NCI-H2196 (cell line): Measurements from ENCODE around the gene DENND4A.
A peak's percentile ranks its signal among the peaks of the same experiment; 100 is the strongest.

Experiments used
- DNase-seq: peaks from one replicate; lab custom pipeline; 2025; ENCODE audit not compliant: unreplicated experiment; lab: John Stamatoyannopoulos, UW

Gene DENND4A

DNA sequence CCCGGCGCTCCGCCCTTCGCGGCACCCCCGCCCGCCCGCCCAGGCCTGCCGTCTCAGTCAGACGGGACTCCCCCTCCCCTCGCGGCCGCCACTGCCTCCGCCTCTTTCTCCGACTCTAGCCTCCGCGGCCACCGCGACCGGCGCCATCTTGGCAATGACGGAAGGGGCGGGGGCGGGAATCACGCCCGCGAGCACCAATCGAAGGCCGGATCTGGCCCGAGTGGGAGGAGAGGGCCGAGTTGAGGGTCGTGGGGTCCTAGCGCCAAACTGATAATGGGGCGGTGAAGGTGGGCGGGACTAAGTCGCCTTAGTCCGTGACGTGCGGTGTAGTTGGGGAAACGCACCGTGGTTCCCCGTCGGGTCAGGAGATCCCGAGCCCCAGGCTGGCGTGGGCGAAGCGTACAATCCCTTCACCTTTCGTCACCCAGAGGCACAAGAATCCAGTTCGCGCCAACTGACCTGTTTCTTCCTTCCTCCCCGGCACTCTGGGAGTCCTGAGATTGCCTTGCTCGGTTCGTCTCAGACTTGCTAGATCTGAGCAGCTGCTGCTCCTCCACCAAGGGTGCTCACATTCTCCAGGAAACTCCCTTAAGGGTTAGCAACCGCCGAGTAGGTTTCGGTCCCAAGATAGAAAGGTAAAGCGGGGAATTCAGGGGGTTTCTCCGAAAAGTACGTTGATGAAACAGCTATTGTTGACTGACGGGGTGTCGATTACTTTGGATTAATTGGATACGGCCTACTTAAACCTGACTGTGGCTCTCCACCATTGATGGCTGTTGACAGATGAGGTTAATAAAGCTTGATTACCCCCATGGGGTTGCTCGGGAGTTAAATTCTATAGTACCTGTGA lies at the start of gene DENND4A:
DENND4A (minus strand) TSS at position 156 of the 850 bp plus-strand sequence. CDS start 35,843 bp downstream, outside the sequence.
- peak; percentile 93 for DNase-seq

GRCh38 chr15:65841121-65841930 lies 49.2 kb upstream of the DENND4A start:
- no peak for DNase-seq

- no peak for DNase-seq
Observed at GRCh38 chr15:65839985-65840384, 47.9 kb upstream of the DENND4A start.

DNA sequence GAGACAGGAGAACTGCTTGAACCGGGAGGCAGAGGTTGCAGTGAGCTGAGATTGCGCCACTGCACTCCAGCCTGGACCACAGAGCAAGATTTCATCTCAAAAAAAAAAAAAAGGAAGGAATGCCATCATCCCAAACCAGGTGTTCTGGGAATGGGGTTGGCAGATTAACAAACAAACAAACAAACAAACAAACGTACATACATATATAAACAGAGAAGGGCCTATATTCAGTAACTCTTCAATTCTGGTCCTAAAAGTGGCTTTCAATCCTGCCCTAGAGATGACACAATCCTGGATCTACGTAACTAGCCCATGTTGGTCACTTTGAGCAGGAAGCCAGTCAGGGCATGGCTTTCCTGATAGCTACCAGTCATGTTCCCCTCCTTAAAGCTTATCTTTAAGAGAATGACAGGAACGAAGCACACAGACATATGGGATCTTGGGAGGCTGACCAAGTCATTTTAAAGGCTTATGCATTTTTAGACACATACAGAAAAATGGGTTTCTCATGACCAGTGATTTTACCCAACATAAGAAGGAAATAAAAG lies 47.3 kb upstream of the DENND4A start:
- no peak for DNase-seq

GRCh38 chr15:65837301-65838294 lies 45.5 kb upstream of the DENND4A start:
- no peak for DNase-seq

GRCh38 chr15:65836665-65837064 lies 44.6 kb upstream of the DENND4A start:
- DNase-seq: no peak

- no peak for DNase-seq
Observed at GRCh38 chr15:65835447-65835846, 43.4 kb upstream of the DENND4A start.

DNA sequence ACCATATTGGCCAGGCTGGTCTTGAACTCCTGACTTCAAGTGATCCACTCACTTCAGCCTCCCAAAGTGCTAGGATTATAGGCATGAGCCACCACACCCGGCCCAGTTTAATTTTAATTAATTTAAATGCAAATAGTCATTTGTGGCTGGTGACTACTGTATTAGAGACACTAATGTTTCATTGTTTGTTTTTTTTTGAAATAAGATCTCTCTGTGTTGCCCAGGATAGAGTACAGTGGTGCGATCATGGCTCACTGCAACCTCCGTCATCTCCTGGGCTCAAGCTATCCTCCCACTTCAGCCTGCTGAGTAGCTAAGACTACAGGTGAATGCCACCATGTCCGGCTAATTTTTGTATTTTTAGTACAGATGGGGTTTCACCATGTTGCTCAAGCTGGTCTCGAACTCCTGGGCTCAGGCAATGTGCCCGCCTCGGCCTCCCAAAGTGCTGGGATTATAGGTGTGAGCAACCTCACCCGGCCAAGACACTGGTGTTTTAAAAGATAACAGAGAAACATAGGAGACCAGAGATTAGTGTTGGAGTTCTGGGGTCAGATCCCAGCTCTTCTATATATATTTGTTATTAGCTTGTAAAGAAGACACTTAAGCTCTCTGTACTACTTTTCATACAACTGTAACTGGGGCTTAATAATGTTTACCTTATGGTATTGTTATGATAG lies 42.6 kb upstream of the DENND4A start:
- no peak for DNase-seq

DNA sequence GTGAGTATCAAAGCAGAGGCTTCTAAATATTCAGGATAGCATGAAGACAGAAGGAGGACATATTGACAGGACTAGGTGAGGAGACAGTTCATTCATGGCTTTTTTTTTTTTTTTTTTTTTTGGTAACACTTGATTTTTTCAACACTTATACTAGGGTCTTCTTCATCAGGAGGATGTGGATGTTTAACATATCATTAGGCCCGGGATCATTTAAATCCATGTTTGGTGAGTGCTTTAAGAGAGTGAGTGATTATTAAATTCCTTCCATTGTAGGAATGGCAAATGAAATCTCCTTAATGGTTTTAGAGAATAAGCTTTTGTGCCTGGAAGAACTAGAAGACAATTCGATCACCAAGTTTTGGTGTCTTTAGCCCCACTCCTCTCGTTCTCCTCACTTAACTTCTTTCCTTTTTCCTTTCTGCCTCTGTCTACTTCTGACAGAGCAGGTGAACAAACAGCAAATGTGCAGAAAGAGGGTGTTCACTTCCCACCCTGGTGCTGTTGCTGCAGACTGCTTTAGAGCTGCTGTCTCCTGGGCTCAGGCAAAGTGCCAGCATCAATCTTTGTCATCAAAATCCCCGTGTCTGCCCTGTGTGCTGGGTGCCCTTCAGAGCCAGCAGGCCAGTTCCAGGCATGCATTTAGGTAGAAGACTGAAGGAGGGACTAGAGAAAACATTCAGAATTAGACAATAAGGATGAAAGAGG lies 41.6 kb upstream of the DENND4A start:
- peak; percentile 8 for DNase-seq

GRCh38 chr15:65832549-65833364 lies 40.7 kb upstream of the DENND4A start:
- peak; percentile 89 for DNase-seq

- DNase-seq: peak; percentile 3
Observed at GRCh38 chr15:65829130-65829764, 37.2 kb upstream of the DENND4A start.

DNA sequence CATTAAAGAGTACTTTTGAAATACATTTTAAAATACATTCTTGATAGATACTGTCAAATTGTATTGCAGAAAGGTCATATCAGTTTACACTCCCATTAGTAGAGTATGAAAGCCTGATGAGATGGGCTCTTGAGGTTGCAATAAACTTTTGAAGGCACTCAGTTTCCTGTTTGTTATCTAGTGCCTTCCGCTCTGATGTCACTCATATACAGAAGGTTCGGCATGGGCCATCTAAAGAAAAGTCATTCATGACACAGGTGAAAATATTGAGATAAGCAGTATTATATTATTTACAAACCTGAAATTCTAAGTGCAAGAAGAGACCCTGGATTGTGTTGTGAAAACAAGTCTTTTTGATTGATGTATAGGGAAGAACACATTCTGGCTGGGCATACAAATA lies 36.5 kb upstream of the DENND4A start:
- DNase-seq: no peak

DNA sequence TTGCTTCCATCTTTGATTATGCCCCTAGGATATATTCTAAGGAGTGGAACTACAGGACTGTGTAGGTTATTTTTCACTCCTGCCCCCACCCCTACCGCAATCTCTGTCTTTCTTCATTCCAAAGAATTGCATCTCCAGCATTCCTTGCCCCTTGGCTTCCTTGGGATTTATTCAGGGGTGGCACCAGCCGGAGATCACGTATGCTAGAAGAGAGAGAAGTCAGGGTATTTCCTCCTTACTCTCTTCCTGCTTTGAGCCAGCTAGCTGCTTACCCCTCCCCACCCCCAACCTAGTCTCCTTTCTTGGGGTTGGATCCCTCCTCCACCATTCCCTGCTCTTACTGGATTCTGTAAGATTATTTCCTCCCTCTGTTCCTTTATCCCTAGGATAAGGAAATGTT lies 35.0 kb upstream of the DENND4A start:
- no peak for DNase-seq

GRCh38 chr15:65824941-65825544 lies 33.0 kb upstream of the DENND4A start:
- DNase-seq: no peak

- peak; percentile 20 for DNase-seq
Observed at GRCh38 chr15:65824031-65824743, 32.1 kb upstream of the DENND4A start.

GRCh38 chr15:65822316-65822715 lies 30.2 kb upstream of the DENND4A start:
- DNase-seq: no peak

DNA sequence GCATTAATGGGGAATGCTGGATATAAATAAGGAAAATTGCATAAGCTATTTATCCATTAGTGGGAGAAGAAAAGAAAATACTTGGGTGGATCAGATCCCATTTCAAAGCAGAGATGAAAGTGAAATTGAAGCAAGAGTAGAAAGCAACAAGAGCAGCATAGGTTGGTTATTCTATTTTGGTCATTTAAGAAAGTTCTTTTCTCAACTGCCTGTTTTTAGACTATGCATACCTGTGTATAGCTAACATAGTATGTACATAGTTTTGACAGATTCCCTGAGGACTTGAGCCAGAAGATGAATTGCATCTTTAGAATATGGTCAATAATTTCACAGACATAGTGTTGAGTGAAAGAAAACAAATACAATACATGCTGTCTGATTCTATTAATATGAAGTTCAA lies 29.0 kb upstream of the DENND4A start:
- DNase-seq: no peak
